RKO (cell line): ENCODE results near the gene MYH16.
"Not testable (repeated sequence)": the region's sequence is repeated elsewhere in the genome, so short reads cannot be mapped to it uniquely, and the experiment has no call there.

ENCODE experiments used
- DNase-seq: peaks from one replicate; pipeline ENCODE4 v3.0.0-alpha.2; 2016; ENCODE audit warnings: low spot score

Gene MYH16

DNA sequence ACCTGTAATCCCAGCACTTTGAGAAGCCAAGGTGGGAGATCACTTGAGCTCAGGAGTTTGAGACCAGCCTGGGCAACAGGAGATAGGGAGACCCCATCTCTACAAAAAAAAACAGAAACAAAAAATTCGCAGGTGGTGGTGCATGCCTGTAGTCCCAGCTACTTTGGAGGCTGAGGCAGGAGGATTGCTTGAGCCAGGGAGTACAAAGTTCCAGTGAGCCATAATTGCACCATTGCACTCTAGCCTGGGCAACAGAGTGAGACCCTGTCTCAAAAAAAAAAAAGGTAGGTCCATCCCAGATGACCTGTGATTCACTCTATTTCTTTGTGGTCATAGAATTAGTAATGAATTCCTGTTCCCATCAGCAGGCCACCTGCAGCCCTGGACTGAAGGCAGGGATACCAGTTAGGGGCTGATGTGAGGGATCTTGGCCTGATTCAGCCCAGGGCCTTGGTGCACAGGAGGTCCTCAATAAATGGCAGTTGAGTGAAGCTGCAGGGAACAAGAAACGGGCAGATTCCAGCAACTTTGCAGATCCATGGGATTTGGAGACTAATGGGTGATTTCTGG is at the start of gene MYH16:
Gene MYH16 (plus strand): TSS at position 364 of the 570 bp plus-strand sequence.
- peak; percentile 46 for DNase-seq

DNA sequence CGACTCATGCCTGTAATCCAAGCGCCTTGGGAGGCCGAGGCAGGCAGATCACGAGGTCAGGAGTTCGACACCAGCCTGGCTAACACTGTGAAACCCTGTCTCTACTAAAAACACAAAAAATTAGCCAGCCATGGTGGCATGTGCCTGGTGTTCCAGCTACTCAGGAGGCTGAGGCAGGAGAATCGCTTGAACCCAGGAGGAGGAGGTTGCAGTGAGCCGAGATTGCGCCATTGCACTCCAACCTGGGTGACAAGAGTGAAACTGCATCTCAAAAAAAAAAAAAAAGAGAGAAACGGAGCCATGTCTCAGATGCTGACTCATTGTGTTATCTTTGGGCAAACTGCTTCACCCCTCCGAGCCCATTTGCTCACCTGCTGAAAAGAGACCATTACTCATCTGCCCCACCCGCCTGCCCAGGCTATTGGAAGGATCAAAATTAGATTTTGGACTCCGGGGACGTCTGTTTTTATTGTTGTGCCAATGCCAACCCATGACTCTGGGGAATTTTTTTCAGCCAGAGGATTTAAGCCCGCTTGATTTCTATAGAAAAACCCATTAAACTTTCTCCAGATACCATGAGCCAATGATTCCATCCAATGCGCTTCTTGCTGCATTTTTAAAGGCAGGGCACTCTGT is 48.3 kb upstream of the MYH16 start:
- DNase-seq: peak; percentile 87

DNA sequence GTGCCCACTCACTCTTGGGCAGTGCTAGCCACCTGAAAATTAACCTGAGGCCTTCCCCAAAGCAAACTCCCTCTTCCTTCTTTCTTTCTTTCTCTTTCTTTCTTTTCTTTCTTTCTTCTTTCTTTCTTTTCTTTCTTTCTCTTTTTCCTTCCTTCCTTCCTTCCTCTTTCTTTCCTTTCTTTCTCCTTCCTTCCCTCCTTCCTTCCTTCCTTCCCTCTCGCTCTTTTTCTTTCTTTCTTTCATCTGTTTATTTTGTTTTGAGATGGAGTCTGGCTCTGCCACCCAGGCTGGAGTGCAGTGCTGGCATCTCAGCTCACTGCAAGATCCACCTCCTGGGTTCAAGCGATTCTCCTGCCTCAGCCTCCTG is 47.8 kb upstream of the MYH16 start:
- DNase-seq: no peak

GRCh38 chr7:99229234-99229633 is 43.4 kb upstream of the MYH16 start:
- DNase-seq: no peak

DNA sequence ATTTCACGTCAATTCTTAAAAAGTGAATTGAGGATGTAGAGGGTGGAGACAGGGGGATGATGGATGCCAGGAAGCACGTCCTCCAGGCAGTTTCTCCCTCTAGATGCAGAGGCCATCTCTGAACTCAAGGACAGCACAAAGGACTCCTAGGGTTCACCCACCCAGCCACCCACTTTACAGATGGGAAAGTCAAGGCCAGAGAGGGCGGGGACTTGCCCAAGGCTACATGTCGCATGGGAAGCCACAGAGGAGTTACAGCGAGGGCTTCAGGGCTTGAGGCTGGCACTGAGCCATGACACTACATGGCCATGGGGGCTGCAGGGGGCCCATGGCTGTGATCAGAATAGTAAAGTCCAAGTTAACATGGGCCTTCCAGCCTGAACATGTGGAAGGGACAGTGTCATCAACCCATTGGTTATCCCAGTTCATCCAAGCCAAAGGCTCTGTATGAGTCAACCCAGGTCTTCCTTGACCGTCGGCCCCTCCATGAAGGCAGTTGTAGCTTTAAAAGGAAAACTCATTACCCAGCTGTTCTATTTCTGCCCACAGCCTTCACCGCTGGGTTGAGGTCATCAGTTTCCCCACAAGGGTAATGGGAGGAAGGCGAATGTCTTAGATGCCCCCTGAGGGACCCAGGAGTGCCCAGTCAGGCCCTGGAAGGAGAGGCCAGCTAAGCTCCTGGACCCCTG is 40.4 kb upstream of the MYH16 start:
- DNase-seq: no peak

DNA sequence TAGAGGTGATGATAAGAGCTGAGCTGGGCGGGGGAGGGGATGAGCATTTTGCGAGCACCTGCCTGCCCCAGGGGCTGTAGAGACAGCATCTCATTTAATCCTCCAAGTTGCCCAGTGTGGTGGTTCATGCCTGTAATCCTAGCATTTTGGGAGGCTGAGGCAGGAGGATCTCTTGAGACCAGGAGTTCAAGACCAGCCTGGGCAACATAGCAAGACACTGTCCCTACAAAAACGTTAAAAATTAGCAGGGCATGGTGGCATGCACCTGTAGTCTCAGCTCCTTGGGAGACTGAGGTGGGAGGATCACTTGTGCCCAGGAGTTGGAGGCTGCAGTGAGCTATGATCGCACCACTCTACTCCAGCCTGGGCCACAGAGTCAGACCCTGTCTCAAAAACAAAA is 39.7 kb upstream of the MYH16 start:
- DNase-seq: not testable (repeated sequence)

DNA sequence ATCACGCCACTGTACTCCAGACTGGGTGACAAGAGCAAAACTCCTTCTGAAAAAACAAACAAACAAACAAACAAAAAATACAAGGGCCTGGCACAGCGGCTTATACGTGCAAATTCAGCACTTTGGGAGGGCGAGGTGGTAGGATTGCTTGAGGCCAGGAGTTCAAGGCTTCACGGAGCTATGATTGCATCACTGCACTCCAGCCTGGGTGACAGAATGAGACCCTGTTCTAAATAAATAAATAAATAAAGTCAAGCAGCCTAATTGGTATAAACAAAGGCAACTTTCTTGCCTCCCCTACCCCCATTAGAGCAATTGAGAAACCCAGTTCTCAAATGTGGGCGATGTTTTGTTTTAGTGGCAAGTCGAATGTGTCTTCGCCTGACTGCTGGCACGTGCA is 38.5 kb upstream of the MYH16 start:
- DNase-seq: no peak

GRCh38 chr7:99235925-99236324 is 36.7 kb upstream of the MYH16 start:
- DNase-seq: peak; percentile 32

DNA sequence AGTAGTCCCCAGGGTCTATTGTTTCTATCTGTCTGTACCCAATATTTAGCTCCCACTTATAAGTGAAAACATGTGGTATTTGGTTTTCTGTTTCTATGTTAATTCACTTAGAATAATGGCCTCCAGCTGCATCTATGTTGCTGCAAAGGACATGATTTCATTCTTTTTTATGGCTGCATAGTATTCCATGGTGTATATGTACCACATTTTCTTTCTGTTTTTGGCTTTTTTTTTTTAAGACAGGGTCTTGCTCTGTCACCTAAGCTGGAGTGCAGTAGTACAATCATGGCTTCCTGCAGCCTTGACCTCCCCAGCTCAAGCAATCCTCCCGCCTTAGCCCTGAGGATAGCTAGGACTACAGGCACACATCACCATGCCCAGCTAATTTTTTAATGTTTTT is 34.8 kb upstream of the MYH16 start:
- DNase-seq: not testable (repeated sequence)

- DNase-seq: no peak
Measured at GRCh38 chr7:99238558-99239341, 33.9 kb upstream of the MYH16 start.

DNA sequence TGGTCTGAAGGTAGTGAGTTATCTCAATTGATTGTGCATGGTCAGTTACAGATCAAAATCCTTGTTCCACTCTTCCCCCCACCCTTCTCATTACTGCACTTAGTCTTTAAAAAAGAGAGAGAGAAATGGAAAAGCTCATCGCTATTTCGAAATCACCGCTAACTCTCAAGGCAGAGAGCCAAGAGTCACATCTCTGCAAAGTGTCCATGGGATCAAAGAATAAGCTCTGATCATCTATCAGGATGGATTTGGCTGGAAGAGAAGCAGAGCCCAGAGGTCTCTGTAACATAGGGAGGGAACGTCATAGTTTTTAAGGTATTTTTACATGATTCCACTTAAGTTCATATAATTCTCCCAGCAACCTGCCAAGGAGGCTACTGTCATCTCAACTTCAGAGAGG is 30.0 kb upstream of the MYH16 start:
- no peak for DNase-seq

DNA sequence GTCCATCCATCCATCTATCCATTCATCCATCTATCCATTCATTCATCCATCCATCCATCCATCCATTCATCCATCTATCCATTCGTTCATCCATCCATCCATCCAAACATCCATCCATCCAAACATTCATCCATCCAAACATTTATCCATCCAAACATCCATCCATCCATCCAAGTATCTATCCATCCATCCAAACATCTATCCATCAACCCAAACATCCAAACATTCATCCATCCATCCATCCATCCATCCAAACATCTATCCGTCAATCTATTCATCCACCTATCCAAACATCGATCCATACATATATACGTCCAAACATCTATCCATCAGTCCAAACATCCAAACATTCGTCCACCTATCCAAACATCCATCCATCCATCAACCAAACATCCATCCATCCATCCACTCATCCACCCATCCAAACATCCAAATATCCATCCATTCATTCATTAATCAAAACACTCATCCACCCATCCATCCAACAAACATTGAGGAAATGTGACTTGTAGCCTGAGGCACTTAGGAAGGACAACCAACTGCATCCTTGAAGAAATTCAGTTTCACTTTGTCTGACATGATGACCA is 28.8 kb upstream of the MYH16 start:
- DNase-seq: no peak

DNA sequence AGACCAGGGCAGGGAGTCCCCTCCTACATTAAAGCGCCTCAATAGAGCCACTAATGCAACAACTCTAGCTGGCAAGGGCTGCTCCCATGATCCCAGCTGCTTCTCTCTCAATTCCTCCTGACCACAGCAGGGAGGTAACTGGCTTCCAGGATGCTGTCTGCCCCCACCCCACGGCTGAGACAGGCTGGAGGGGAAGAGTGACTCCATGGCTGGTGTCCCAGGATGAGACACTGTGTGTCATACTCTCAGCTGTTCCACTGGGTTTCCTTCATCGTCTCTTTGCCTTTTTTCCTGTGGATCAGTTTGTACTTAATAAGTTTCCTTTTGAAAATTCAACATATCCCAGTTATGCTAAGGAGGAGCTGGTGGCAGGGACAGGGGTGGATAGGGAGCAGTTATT is 27.7 kb upstream of the MYH16 start:
- DNase-seq: peak; percentile 50

GRCh38 chr7:99248391-99249095 is 24.1 kb upstream of the MYH16 start:
- DNase-seq: no peak

GRCh38 chr7:99249985-99250575 is 22.6 kb upstream of the MYH16 start:
- no peak for DNase-seq

DNA sequence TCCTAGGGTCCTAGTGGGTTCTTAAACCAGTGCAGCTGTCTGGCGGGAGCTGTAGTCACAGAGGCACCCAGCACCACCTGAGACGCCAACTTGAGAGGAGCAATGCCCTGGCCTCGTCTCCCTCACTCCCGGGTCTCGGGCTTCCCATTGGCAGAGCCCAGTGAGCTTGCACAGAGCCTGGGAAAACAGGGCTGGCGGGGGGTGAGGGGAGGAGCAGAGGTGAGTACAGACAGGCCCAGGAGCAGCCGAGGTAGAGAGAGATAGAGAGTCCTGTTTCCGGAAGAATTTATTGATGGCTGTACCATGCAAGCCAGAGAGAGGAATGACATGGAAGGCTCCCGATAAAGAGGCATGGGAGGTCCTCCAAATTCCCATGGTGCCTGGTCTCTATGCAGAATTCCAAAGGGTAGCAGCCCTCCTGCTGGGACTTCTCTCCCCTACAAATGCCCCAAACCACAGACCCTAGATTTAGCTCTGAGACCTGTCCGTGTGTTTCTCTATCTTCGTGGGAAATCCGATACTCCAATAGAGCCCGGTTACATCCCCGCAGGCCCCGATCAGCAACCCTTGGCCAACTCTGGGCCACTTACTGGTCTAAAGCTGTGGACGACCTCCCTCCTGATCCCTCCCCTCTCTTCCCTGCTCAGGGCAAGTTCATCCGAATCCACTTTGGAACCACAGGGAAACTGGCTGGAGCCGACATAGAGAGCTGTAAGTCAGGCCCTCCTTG is 20.3 kb upstream of the MYH16 start:
- no peak for DNase-seq

DNA sequence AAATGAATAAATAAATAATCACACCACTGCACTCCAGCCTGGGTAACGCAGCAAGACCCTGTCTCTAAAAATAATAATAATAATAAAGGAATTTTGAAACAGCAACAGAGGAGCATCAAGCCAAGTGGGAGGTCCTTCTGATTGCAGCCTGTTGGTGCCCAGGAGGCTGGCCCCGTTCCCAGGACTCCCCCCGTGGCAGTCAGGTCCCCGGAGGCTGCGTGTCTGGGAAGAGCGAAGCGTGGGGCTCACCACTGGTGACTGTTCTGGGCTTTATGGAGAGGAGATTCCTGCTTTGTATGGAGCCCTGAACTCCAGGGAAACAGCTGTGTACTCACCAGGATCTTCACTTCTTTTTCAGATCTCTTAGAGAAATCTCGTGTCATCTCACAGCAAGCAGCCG is 19.3 kb upstream of the MYH16 start:
- no peak for DNase-seq

DNA sequence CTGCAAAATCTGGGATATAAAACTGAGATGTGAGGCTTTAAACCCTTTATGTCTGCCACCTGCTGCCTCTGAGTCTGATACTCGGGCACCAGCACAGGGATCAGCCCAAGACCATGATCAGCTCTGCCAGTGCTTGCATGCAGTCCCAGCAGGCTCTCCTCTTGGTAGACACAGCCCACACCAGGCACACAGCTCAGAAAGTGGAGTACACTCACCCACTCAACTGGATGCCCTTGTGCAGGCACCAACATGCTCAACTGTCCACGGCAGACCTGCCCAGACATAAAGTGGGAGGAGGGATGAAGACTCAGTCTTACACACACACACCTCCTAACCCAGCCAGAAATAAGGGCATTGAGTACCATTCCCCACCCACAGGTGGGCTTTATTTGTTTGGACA is 18.2 kb upstream of the MYH16 start:
- DNase-seq: no peak

DNA sequence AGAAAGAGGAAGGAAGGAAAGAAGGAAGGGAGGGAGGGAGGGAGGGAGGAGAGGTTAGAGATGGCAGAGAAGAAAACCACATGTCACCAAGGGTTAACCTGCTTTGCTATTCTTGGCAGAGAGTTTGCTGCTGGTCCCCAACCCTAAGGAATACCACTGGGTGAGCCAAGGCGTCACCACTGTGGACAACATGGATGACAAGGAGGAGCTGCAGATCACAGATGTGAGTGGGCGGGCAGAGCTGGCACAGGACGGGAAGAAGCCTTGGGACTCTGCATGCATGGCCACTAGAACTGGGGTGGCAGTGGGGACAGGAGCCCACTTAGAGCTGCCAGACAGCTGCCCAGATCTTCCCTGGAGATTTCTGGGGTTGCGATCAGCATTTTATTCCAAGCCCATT is 17.2 kb upstream of the MYH16 start:
- DNase-seq: no peak

- DNase-seq: no peak
Measured at GRCh38 chr7:99257065-99257464, 15.6 kb upstream of the MYH16 start.

- no peak for DNase-seq
Measured at GRCh38 chr7:99257675-99258074, 15.0 kb upstream of the MYH16 start.
